Osteoblast (primary cell): Measurements from ENCODE around the gene PLCL2. TPM values are rescaled to one million over a fixed set of nuclear protein-coding genes. Genes with fewer than 3 reads are reported as not detected.

Experiments used
- DNase-seq: peaks from one replicate; pipeline ENCODE4 v3.0.0; 2011; ENCODE audit warnings: low spot score, mixed read lengths; ENCODE audit not compliant: insufficient read length; ENCODE audit errors: missing footprints
- H2AFZ ChIP-seq: 2 replicates; pipeline ENCODE4 v1.6.0; 2011; ENCODE audit warnings: mild to moderate bottlenecking, low read length
- H3K27ac ChIP-seq: 2 replicates; pipeline ENCODE4 v1.5.1; 2011; ENCODE audit warnings: mild to moderate bottlenecking, low read depth, low read length, moderate library complexity
- H3K27me3 ChIP-seq: 2 replicates; pipeline ENCODE4 v1.6.0; 2012; ENCODE audit warnings: mild to moderate bottlenecking, control low read depth, inconsistent platforms, low read length, moderate library complexity; ENCODE audit not compliant: insufficient read depth
- H3K36me3 ChIP-seq: 2 replicates; pipeline ENCODE4 v1.5.1; 2011; ENCODE audit warnings: mild to moderate bottlenecking, low read length, control low read depth, moderate library complexity; ENCODE audit not compliant: insufficient read depth
- H3K4me1 ChIP-seq: 2 replicates; pipeline ENCODE4 v1.5.1; 2011; ENCODE audit warnings: mild to moderate bottlenecking, low read length, control low read depth, moderate library complexity; ENCODE audit not compliant: insufficient read depth
- H3K4me2 ChIP-seq: 2 replicates; pipeline ENCODE4 v1.6.0; 2011; ENCODE audit warnings: mild to moderate bottlenecking, low read length; ENCODE audit not compliant: insufficient read depth
- H3K4me3 ChIP-seq: fragments of 200-600 bp; sonication (generic); 3 replicates; pipeline ENCODE4 v1.5.1; 2012; ENCODE audit warnings: mild to moderate bottlenecking, low read length, inconsistent platforms; ENCODE audit not compliant: insufficient read depth
- H3K79me2 ChIP-seq: 2 replicates; pipeline ENCODE4 v1.6.0; 2012; ENCODE audit warnings: mild to moderate bottlenecking, low read length, control low read depth, inconsistent platforms; ENCODE audit not compliant: insufficient read depth
- H3K9me3 ChIP-seq: 2 replicates; pipeline ENCODE4 v1.5.1; 2011; ENCODE audit warnings: low read depth, low read length, control low read depth
- H4K20me1 ChIP-seq: 2 replicates; pipeline ENCODE4 v1.6.0; 2012; ENCODE audit warnings: mild to moderate bottlenecking, low read length, control low read depth; ENCODE audit not compliant: insufficient read depth
- CTCF ChIP-seq: IDR thresholded peaks from 2 replicates; pipeline ENCODE4 v1.5.1; 2011; ENCODE audit warnings: mild to moderate bottlenecking, low read depth, low read length, moderate library complexity; ENCODE audit errors: extremely low read depth
- total RNA-seq: library from RNA; depleted of rRNA; stranded (reverse); fragments of >200 nt; gene quantifications from 2 replicates; pipeline ENCODE4 v1.2.3, GENCODE V29; 2012

PLCL2 gene
- total RNA-seq, 1 donor: 5.1 TPM

- Histone ChIP-seq H3K4me3 (no peak overlapping the region), H3K36me3 (no peaks in the 10 kb centered on the region), H3K4me1 (peaks cover 4% of the 10 kb centered on the region), H3K9me3 (no peaks in the 10 kb centered on the region), H3K27ac (no peak overlapping the region), H4K20me1 (no peaks in the 10 kb centered on the region), H3K4me2 (no peak overlapping the region), H3K79me2 (no peaks in the 10 kb centered on the region), H3K27me3 (no peaks in the 10 kb centered on the region), H2AFZ (no peak overlapping the region)
- DNase-seq: no peak
- TF ChIP-seq CTCF: no peak
Observed at GRCh38 chr3:17090280-17090983, 205.7 kb downstream of the PLCL2 start.

DNA sequence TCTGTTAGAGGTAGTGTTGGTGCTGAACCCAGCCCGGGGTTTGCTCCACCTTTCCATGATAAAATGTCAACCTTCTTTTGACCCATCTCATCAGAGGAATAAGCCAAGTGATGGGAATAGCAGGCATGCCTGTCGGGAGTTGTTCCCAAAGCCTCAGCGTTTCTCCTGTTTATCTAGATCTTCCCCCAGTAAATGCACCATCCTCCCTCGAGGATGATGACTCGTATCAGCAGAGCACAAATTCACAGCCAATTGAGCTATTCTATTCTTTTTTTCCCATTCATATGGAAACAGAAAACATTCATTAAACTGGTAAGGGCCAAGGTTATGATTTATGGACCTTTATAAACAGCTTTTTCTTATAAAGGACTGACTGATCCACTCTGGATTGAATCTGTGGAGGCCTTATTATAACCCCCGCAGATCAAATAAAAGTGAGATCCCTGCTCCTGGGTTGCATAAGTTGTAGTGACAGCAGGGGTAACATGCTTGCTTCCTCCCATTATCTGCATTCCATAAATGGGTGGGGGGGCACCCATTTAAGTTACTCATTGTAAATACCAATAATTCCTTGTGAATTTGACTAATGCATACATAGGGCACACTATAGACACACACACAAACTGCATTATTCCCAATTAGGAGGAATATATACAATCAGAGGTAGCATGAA is 207.3 kb downstream of the PLCL2 start:
- no peak for TF ChIP-seq CTCF
- Histone ChIP-seq H3K4me2 (no peak overlapping the region), H3K9me3 (no peaks in the 10 kb centered on the region), H3K4me3 (no peak overlapping the region), H4K20me1 (no peaks in the 10 kb centered on the region), H3K27me3 (no peaks in the 10 kb centered on the region), H3K79me2 (no peaks in the 10 kb centered on the region), H3K4me1 (peaks cover 4% of the 10 kb centered on the region), H2AFZ (no peak overlapping the region), H3K36me3 (no peaks in the 10 kb centered on the region), H3K27ac (no peak overlapping the region)
- peak; percentile 78 for DNase-seq

DNA sequence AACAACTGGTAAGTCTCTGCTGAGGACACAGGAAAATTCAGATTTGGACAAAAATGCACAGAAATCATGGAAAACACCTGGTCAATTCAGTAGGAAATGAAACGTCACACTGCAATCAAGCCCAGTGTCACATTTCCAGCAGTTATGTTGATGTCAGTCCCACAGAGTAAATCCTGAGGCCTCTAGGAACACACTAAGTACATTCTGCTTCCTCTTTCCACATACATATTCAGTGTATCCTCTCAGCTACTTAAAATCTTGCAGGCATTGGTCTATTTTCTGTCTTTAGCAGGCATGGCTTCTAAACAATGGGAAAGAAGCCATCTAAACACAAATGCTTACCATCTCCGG is 207.8 kb downstream of the PLCL2 start:
- no peak for TF ChIP-seq CTCF
- no peaks in the 10 kb centered on the region for H3K9me3 ChIP-seq
- H3K27me3 ChIP-seq: no peaks in the 10 kb centered on the region
- no peaks in the 10 kb centered on the region for H4K20me1 ChIP-seq
- no peaks in the 10 kb centered on the region for H3K36me3 ChIP-seq
- no peak overlapping the region for H3K4me2 ChIP-seq
- no peak overlapping the region for H2AFZ ChIP-seq
- H3K27ac ChIP-seq: no peak overlapping the region
- no peaks in the 10 kb centered on the region for H3K79me2 ChIP-seq
- no peak for DNase-seq
- no peak overlapping the region for H3K4me3 ChIP-seq
- H3K4me1 ChIP-seq: peaks cover 4% of the 10 kb centered on the region

DNA sequence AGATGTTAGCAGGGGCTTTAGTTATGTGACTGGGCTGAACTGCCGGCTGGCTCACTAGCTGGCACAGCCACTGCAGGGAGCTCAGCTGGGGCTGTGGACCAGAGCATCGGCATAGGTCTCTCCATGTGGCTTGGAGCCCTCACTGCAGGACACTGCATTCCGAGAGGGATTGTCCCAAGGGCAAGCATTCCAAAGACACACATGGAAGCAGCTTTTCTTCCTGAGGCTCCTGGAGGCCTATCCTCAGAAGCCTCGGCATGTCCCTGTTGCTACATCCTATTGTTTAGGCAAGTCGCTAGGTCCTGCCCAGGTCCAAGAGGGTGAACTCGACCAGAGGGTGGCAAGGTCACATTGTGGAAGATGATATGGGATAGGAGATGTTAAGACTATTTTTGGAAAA is 209.8 kb downstream of the PLCL2 start:
- no peaks in the 10 kb centered on the region for H3K9me3 ChIP-seq
- H3K27me3 ChIP-seq: no peaks in the 10 kb centered on the region
- H3K79me2 ChIP-seq: no peaks in the 10 kb centered on the region
- no peak overlapping the region for H3K27ac ChIP-seq
- no peak overlapping the region for H2AFZ ChIP-seq
- H3K36me3 ChIP-seq: no peaks in the 10 kb centered on the region
- no peak for DNase-seq
- no peak overlapping the region for H3K4me3 ChIP-seq
- TF ChIP-seq CTCF: no peak
- no peak overlapping the region for H3K4me2 ChIP-seq
- peaks cover 4% of the 10 kb centered on the region for H3K4me1 ChIP-seq
- H4K20me1 ChIP-seq: no peaks in the 10 kb centered on the region
